GM18507 (cell line): ENCODE data around the gene MTHFR.

ENCODE experiments used
- DNase-seq: peaks from one replicate; pipeline ENCODE4 v3.0.0; 2011; ENCODE audit warnings: low read depth; ENCODE audit not compliant: insufficient read length; ENCODE audit errors: extremely low spot score
- FAIRE-seq: peaks from 2 replicates; lab custom pipeline; 2011; peaks lifted over from hg19 to GRCh38; lab: Jason Lieb, UNC

MTHFR gene

GRCh38 chr1:11786168-11786567 is 19.6 kb downstream of the MTHFR start:
- no peak for DNase-seq

GRCh38 chr1:11784993-11785769 is 20.6 kb downstream of the MTHFR start:
- FAIRE-seq (peak; percentile 58), DNase-seq (peak; percentile 69)

More at GRCh38 chr1:11786168-11786567, 19.6 kb downstream of the MTHFR start:
- FAIRE-seq = no peak

GRCh38 chr1:11784256-11784992 is 21.3 kb downstream of the MTHFR start:
- FAIRE-seq (no peak), DNase-seq (no peak)

GRCh38 chr1:11783556-11783955 is 22.2 kb downstream of the MTHFR start:
- FAIRE-seq (no peak), DNase-seq (no peak)

GRCh38 chr1:11782127-11782708 is 23.5 kb downstream of the MTHFR start:
- no peak for FAIRE-seq
- DNase-seq = no peak

GRCh38 chr1:11781297-11781696 is 24.5 kb downstream of the MTHFR start:
- DNase-seq = no peak

GRCh38 chr1:11780380-11781147 is 25.2 kb downstream of the MTHFR start:
- no peak for FAIRE-seq
- DNase-seq = no peak

More at GRCh38 chr1:11781297-11781696, 24.5 kb downstream of the MTHFR start:
- no peak for FAIRE-seq

GRCh38 chr1:11779715-11780379 is 25.9 kb downstream of the MTHFR start:
- no peak for DNase-seq
- no peak for FAIRE-seq

GRCh38 chr1:11778844-11779623 is 26.7 kb downstream of the MTHFR start:
- no peak for DNase-seq
- no peak for FAIRE-seq

GRCh38 chr1:11778336-11778735 is 27.4 kb downstream of the MTHFR start:
- DNase-seq (no peak), FAIRE-seq (no peak)

- FAIRE-seq = no peak
- DNase-seq = no peak
These were observed 28.0 kb downstream of the MTHFR start for GRCh38 chr1:11777658-11778322.

GRCh38 chr1:11774753-11775152 is 31.0 kb downstream of the MTHFR start:
- DNase-seq (no peak), FAIRE-seq (no peak)

- FAIRE-seq (no peak), DNase-seq (no peak)
These were observed 33.3 kb downstream of the MTHFR start for GRCh38 chr1:11772458-11772857.

GRCh38 chr1:11771481-11772043 is 34.2 kb downstream of the MTHFR start:
- DNase-seq (no peak), FAIRE-seq (no peak)

GRCh38 chr1:11770011-11770410 is 35.8 kb downstream of the MTHFR start:
- FAIRE-seq (no peak), DNase-seq (no peak)

GRCh38 chr1:11769274-11769673 is 36.5 kb downstream of the MTHFR start:
- DNase-seq (no peak), FAIRE-seq (no peak)

GRCh38 chr1:11768821-11769220 is 36.9 kb downstream of the MTHFR start:
- no peak for FAIRE-seq
- DNase-seq = no peak
